ENCODE measurements around the gene KLHL26. TPM values are rescaled to one million over a fixed set of nuclear protein-coding genes. Genes with fewer than 3 reads are reported as not detected.

The KLHL26 gene
- total and polyA plus RNA-seq, 9 of the 15 experiments (the other 6 are each of a cell fraction or from before 2014, with no cell fraction given), result 0.13 to 13.3 (median 1.4) TPM

GRCh38 chr19:18700501-18701249 is 63.8 kb downstream of the KLHL26 start (continued):
- TF ChIP-seq ZNF780A (CRISPR knock-in tag; IDR thresholded peaks at IDR 0.05), result no peak
- no peak for TF ChIP-seq HCFC1 (IDR thresholded peaks at IDR 0.05; ENCODE audit: low read depth, low read length)
- TF ChIP-seq ZBTB2 (IDR thresholded peaks at IDR 0.05), result no peak; the same call in 1 of the 2 replicates
- no peak for TF ChIP-seq TAF15 (IDR thresholded peaks at IDR 0.05; ENCODE audit: low read depth, low read length)
- TF ChIP-seq LEF1 (IDR thresholded peaks at IDR 0.05), result peak; percentile 68; the same call in 1 of the 2 replicates
- no peak for TF ChIP-seq ZNF436 (CRISPR knock-in tag; IDR thresholded peaks at IDR 0.05)
- no peak for TF ChIP-seq NR0B1 (IDR thresholded peaks at IDR 0.05; ENCODE audit: partially characterized antibody)
- TF ChIP-seq NBN (IDR thresholded peaks at IDR 0.05; ENCODE audit: low read depth), result peak; percentile 76; the same call in 1 of the 2 replicates
- no peak; the same call in 1 of the 2 replicates for TF ChIP-seq GABPB1 (CRISPR knock-in tag; IDR thresholded peaks at IDR 0.05)
- no peak for TF ChIP-seq DNMT1 (IDR thresholded peaks at IDR 0.05)
- no peak for TF ChIP-seq SRF (CRISPR knock-in tag; IDR thresholded peaks at IDR 0.05)
- no peak for TF ChIP-seq NCOA4 (IDR thresholded peaks at IDR 0.05; ENCODE audit: partially characterized antibody)
- no peak for TF ChIP-seq ZNF79 (CRISPR knock-in tag; IDR thresholded peaks at IDR 0.05; ENCODE audit: low read depth)
- 0 out of 2 replicates have a peak, but pooled peaks have one; percentile 26 for TF ChIP-seq CREB1 (IDR thresholded peaks at IDR 0.05)
- no peak for TF ChIP-seq CREB1 (CRISPR knock-in tag; IDR thresholded peaks at IDR 0.05)
- TF ChIP-seq ZNF586 (CRISPR knock-in tag; conservative IDR thresholded peaks at IDR 0.05), result no peak
- TF ChIP-seq CREB3L1 (IDR thresholded peaks at IDR 0.05; ENCODE audit: borderline replicate concordance, low read depth), result no peak
- no peak for TF ChIP-seq HMBOX1 (IDR thresholded peaks at IDR 0.05)
- no peak for TF ChIP-seq SIN3B (IDR thresholded peaks at IDR 0.05; ENCODE audit: low read depth)
- no peak for TF ChIP-seq POLR2B (IDR thresholded peaks at IDR 0.05; ENCODE audit: low read depth, partially characterized antibody)
